GM18861 (cell line): Measurements from ENCODE around the gene SMC2.

Source experiments
- ATAC-seq: cut with Tn5 transposase; IDR thresholded peaks from one replicate; pipeline ENCODE4 v1.9.1; 2021; ENCODE audit not compliant: unreplicated experiment

SMC2 gene

GRCh38 chr9:104104360-104104759 is 10.3 kb downstream of the SMC2 start:
- ATAC-seq = no peak

- ATAC-seq = no peak
Measured at GRCh38 chr9:104107799-104108198, 13.7 kb downstream of the SMC2 start.

- ATAC-seq = no peak
Measured at GRCh38 chr9:104108315-104108714, 14.2 kb downstream of the SMC2 start.

- no peak for ATAC-seq
Measured at GRCh38 chr9:104110509-104110908, 16.4 kb downstream of the SMC2 start.

GRCh38 chr9:104118916-104119315 is 24.8 kb downstream of the SMC2 start:
- no peak for ATAC-seq

GRCh38 chr9:104121022-104121421 is 26.9 kb downstream of the SMC2 start:
- no peak for ATAC-seq

GRCh38 chr9:104138243-104138868 is 44.2 kb downstream of the SMC2 start:
- no peak for ATAC-seq

- no peak for ATAC-seq
Measured at GRCh38 chr9:104142799-104143549, 48.9 kb downstream of the SMC2 start.

GRCh38 chr9:104143550-104143910 is 49.4 kb downstream of the SMC2 start:
- no peak for ATAC-seq

GRCh38 chr9:104144336-104144735 is 50.2 kb downstream of the SMC2 start:
- no peak for ATAC-seq

- no peak for ATAC-seq
Measured at GRCh38 chr9:104173067-104173466, 79.0 kb downstream of the SMC2 start.

- ATAC-seq = no peak
Measured at GRCh38 chr9:104177003-104177611, 83.0 kb downstream of the SMC2 start.

GRCh38 chr9:104177676-104178075 is 83.6 kb downstream of the SMC2 start:
- peak; percentile 95 for ATAC-seq
